ENCODE results near the gene LPP.

The LPP gene

DNA sequence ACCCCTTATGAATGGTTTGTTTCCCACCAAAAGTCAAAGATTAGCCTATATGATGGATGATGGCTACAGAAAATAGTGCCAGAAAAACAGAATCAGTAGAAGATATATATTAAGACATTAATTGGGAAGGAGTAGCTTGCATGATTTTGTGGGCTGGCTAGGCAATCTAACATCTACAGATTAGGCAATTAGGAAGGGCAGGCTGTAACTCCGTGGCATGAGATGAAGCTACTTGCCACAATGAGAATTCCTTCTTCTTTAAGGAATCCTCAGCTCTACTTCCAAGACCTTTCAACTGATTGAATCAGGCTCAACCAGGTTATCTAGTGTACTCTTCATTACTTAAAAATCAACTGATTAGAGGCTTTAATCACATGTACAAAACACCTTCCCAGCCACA is 426.7 kb downstream of the LPP start:
- Histone ChIP-seq H3K9me3 (ENCODE audit: control insufficient read depth, insufficient read depth, low read length) (no peaks in the 10 kb centered on the region), H3K4me1 (ENCODE audit: control insufficient read depth, low read length) (peaks cover 93% of the 10 kb centered on the region), H3K79me2 (ENCODE audit: control insufficient read depth, low read length) (peaks cover 26% of the 10 kb centered on the region), H3F3A (ENCODE audit: control insufficient read depth, insufficient read depth) (peaks cover 15% of the 10 kb centered on the region), H3K36me3 (ENCODE audit: control insufficient read depth, low read length) (peaks cover 32% of the 10 kb centered on the region), H3K27me3 (ENCODE audit: control insufficient read depth, low read length) (no peaks in the 10 kb centered on the region), H3K4me2 (ENCODE audit: low read length) (peak overlapping the region; percentile 81), H3K9me2 (replicated peaks; ENCODE audit: control insufficient read depth, low read length) (no peaks in the 10 kb centered on the region), H3K4me3 (ENCODE audit: low read length) (peak overlapping the region; percentile 76), H4K20me1 (ENCODE audit: control insufficient read depth, insufficient read depth, low read depth, low read length) (no peaks in the 10 kb centered on the region), H3K27ac (ENCODE audit: low read depth, low read length) (peak overlapping the region; percentile 87)
- TF ChIP-seq, protein P1, sequence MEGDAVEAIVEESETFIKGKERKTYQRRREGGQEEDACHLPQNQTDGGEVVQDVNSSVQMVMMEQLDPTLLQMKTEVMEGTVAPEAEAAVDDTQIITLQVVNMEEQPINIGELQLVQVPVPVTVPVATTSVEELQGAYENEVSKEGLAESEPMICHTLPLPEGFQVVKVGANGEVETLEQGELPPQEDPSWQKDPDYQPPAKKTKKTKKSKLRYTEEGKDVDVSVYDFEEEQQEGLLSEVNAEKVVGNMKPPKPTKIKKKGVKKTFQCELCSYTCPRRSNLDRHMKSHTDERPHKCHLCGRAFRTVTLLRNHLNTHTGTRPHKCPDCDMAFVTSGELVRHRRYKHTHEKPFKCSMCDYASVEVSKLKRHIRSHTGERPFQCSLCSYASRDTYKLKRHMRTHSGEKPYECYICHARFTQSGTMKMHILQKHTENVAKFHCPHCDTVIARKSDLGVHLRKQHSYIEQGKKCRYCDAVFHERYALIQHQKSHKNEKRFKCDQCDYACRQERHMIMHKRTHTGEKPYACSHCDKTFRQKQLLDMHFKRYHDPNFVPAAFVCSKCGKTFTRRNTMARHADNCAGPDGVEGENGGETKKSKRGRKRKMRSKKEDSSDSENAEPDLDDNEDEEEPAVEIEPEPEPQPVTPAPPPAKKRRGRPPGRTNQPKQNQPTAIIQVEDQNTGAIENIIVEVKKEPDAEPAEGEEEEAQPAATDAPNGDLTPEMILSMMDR (IDR thresholded peaks at IDR 0.05; ENCODE audit: low read depth, low read length, poor library complexity, severe bottlenecking): no peak
- no peak for TF ChIP-seq EZH2phosphoT487 (IDR thresholded peaks at IDR 0.05; ENCODE audit: borderline replicate concordance, low read length)

DNA sequence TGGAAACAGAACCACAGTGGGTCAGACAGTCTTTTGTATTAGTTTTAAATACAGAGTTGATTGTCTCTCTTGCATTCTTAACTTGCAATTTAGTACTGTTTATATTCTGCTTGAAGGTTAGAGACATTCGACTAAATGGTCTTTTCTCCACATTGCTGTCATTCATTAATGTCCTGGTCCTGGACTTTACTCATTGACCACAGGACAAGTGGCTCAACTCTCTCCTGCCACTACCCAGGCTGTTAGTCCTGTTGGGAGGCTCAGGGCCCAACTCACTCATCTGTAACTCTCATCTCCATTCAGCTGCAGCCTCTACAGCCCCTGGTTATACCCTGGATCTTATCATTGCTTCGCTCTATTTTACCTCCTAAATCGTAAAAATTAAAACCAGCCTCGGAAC is 427.4 kb downstream of the LPP start:
- H3K36me3 ChIP-seq (ENCODE audit: control insufficient read depth, low read length): peaks cover 25% of the 10 kb centered on the region
- H3K9me3 ChIP-seq (ENCODE audit: control insufficient read depth, insufficient read depth, low read length): no peaks in the 10 kb centered on the region
- peaks cover 93% of the 10 kb centered on the region for H3K4me1 ChIP-seq (ENCODE audit: control insufficient read depth, low read length)
- H3K4me2 ChIP-seq (ENCODE audit: low read length): peak overlapping the region; percentile 81
- no peaks in the 10 kb centered on the region for H3K27me3 ChIP-seq (ENCODE audit: control insufficient read depth, low read length)
- H3K79me2 ChIP-seq (ENCODE audit: control insufficient read depth, low read length): peaks cover 26% of the 10 kb centered on the region
- H3K9me2 ChIP-seq (replicated peaks; ENCODE audit: control insufficient read depth, low read length): no peaks in the 10 kb centered on the region
- peaks cover 17% of the 10 kb centered on the region for H3F3A ChIP-seq (ENCODE audit: control insufficient read depth, insufficient read depth)
- peak overlapping the region; percentile 76 for H3K4me3 ChIP-seq (ENCODE audit: low read length)
- H4K20me1 ChIP-seq (ENCODE audit: control insufficient read depth, insufficient read depth, low read depth, low read length): no peaks in the 10 kb centered on the region
- peak overlapping the region; percentile 87 for H3K27ac ChIP-seq (ENCODE audit: low read depth, low read length)
- TF ChIP-seq EZH2phosphoT487 (IDR thresholded peaks at IDR 0.05; ENCODE audit: borderline replicate concordance, low read length): no peak

DNA sequence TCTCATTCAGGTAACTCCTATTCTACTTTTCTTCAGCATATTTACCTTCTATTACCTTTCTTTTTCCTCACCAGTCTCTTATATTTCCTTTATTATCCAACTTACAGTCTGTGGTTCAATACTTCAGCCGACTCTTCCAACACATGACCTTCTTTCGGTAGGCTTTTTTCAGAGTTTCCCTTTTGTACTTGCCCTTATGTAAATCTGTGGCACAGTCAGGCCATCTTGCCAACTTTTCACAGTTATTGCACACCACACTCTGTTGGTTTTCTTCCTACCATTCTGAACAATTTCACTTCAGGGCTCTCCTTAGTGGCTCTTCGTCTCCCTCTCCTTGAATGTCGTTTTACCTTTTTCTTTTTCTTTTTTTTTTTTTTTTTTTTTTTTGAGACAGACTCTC is 427.8 kb downstream of the LPP start:
- H3K79me2 ChIP-seq (ENCODE audit: control insufficient read depth, low read length): peaks cover 26% of the 10 kb centered on the region
- H3K4me2 ChIP-seq (ENCODE audit: low read length): peak overlapping the region; percentile 81
- peaks cover 93% of the 10 kb centered on the region for H3K4me1 ChIP-seq (ENCODE audit: control insufficient read depth, low read length)

More for the DNA sequence above, 427.8 kb downstream of the LPP start:
- peak overlapping the region; percentile 76 for H3K4me3 ChIP-seq (ENCODE audit: low read length)
- no peaks in the 10 kb centered on the region for H4K20me1 ChIP-seq (ENCODE audit: control insufficient read depth, insufficient read depth, low read depth, low read length)
- H3K9me3 ChIP-seq (ENCODE audit: control insufficient read depth, insufficient read depth, low read length): no peaks in the 10 kb centered on the region
- peaks cover 17% of the 10 kb centered on the region for H3F3A ChIP-seq (ENCODE audit: control insufficient read depth, insufficient read depth)
- H3K27me3 ChIP-seq (ENCODE audit: control insufficient read depth, low read length): no peaks in the 10 kb centered on the region
- H3K36me3 ChIP-seq (ENCODE audit: control insufficient read depth, low read length): peaks cover 21% of the 10 kb centered on the region
- peak overlapping the region; percentile 87 for H3K27ac ChIP-seq (ENCODE audit: low read depth, low read length)
- no peaks in the 10 kb centered on the region for H3K9me2 ChIP-seq (replicated peaks; ENCODE audit: control insufficient read depth, low read length)
- no peak for TF ChIP-seq EZH2phosphoT487 (IDR thresholded peaks at IDR 0.05; ENCODE audit: borderline replicate concordance, low read length)
- TF ChIP-seq, protein P1 (IDR thresholded peaks at IDR 0.05; ENCODE audit: low read depth, low read length, poor library complexity, severe bottlenecking): no peak
